NCI-H1048 (cell line): Measurements from ENCODE around the gene RASL10A.

Experiments
- DNase-seq: peaks from one replicate; lab custom pipeline; 2025; lab: John Stamatoyannopoulos, UW

Gene RASL10A

GRCh38 chr22:29338398-29338797 lies 22.9 kb upstream of the RASL10A start:
- DNase-seq = no peak

- DNase-seq = no peak
Observed at GRCh38 chr22:29337631-29338284, 22.3 kb upstream of the RASL10A start.

- no peak for DNase-seq
Observed at GRCh38 chr22:29336751-29337490, 21.4 kb upstream of the RASL10A start.

- no peak for DNase-seq
Observed at GRCh38 chr22:29335656-29336055, 20.2 kb upstream of the RASL10A start.

- DNase-seq = no peak
Observed at GRCh38 chr22:29334696-29335344, 19.3 kb upstream of the RASL10A start.

- DNase-seq = no peak
Observed at GRCh38 chr22:29334148-29334547, 18.7 kb upstream of the RASL10A start.

- no peak for DNase-seq
Observed at GRCh38 chr22:29332886-29333496, 17.5 kb upstream of the RASL10A start.

- DNase-seq = no peak
Observed at GRCh38 chr22:29331658-29332300, 16.3 kb upstream of the RASL10A start.

GRCh38 chr22:29331213-29331612 lies 15.7 kb upstream of the RASL10A start:
- DNase-seq = no peak

- no peak for DNase-seq
Observed at GRCh38 chr22:29330753-29331152, 15.3 kb upstream of the RASL10A start.

- no peak for DNase-seq
Observed at GRCh38 chr22:29330291-29330690, 14.8 kb upstream of the RASL10A start.

- DNase-seq = no peak
Observed at GRCh38 chr22:29329581-29329980, 14.1 kb upstream of the RASL10A start.

- no peak for DNase-seq
Observed at GRCh38 chr22:29328566-29329500, 13.3 kb upstream of the RASL10A start.

GRCh38 chr22:29328055-29328454 lies 12.6 kb upstream of the RASL10A start:
- DNase-seq = no peak

- DNase-seq = no peak
Observed at GRCh38 chr22:29327089-29327764, 11.7 kb upstream of the RASL10A start.

- DNase-seq = no peak
Observed at GRCh38 chr22:29326481-29326880, 11.0 kb upstream of the RASL10A start.

- no peak for DNase-seq
Observed at GRCh38 chr22:29325785-29326315, 10.4 kb upstream of the RASL10A start.

- DNase-seq = no peak
Observed at GRCh38 chr22:29325356-29325755, 9.9 kb upstream of the RASL10A start.

- no peak for DNase-seq
Observed at GRCh38 chr22:29323641-29324040, 8.1 kb upstream of the RASL10A start.

- DNase-seq = no peak
Observed at GRCh38 chr22:29320546-29320945, 5.0 kb upstream of the RASL10A start.
